IPS DF 4.7 (cell line): ENCODE data around the gene DSCAM.

Experiments used
- DNase-seq: peaks from one replicate; pipeline ENCODE4 v3.0.0-alpha.2; 2013; ENCODE audit warnings: low spot score; ENCODE audit errors: extremely low read depth

The DSCAM gene

DNA sequence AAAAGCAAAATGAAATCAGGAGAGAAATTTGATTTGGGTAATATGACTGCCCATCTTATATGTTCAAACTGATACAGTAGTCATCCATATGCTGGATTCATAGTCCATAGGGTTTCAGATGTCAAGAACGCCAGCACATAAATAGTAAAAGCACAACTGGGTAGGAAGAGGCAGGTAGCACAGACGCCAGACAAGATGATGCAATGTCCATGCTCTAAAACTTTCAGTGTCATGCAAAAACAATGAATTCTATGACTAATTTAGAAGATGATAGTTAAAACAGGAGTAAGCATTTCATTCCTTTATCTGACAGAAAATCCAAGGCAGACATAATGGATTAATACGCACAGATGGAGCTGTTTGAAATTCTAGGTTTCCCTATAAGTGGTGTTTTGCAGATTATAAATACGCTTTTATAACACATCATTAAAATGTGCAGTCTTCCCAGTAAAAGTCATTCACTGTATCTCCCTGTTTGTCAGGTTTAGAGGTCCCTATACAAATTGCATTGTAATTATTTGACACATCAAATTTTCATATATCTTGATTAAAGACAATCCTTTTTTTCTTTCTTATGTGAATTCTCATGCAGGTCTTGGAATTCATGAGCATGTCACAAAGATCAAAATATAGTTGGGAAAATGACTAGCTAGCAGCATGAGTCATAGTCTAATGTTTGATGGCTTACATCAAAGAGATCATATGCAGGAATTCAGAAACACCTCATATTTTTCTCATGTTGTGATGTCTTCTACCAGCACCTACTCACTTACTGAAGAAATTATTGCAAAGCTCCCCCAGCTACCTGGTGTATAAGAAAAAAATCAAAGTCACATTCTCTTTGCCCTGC is 139.9 kb downstream of the DSCAM start:
- DNase-seq = no peak

DNA sequence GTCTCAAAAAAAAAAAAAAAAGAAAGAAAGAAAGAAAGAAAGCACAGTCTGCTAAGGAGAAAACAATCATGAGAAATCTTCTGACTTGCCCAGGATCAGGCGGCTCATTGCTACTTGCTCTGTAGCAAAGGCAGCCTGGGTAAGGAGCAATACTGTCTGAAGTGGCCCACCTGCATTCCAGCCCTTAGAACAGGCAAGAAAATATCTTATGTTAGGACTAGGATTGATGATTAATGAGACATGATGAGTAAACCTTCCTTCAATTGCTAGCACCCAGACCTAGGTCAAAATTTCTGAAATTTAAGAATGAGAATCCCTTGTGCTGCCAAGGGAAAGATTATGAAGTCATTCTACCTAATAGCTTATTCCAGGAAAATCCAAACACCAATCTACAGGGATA is 140.8 kb downstream of the DSCAM start:
- no peak for DNase-seq

DNA sequence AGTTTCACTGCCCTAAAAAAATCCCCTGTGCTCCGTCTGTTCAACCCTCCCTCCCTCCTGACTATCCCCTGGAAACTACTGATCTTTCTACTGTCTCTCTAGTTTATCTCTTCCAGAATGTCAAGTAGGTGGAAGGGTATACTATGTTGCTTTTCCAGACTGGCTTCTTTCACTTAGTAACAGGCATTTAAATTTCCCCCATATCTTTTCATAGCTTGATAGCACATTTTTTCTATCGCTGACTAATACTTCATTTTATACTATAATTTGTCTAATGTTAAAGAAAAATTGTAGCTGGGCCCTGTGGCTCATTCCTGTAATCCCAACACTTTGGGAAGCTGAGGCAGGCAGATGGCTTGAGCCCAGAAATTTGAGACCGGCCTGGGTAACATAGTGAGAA is 142.8 kb downstream of the DSCAM start:
- no peak for DNase-seq

DNA sequence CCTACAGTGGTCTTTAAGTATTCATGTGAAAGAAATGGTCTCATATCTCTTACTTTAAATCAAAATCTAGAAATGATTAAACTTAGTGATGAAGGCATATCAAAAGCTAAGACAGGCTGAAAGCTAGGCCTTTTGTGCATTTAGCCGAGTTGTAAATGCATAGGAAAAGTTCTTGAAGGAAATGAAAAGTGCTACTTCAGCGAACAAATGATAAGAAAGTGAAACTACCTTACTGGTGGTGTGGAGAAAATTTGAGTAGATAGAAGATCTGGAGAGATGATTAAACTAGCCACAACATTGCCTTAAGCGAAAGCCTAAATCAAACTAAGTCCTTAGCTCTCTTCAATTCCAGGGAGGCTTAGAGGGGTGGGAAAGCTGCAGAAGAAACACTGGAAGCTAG is 147.6 kb downstream of the DSCAM start:
- no peak for DNase-seq

DNA sequence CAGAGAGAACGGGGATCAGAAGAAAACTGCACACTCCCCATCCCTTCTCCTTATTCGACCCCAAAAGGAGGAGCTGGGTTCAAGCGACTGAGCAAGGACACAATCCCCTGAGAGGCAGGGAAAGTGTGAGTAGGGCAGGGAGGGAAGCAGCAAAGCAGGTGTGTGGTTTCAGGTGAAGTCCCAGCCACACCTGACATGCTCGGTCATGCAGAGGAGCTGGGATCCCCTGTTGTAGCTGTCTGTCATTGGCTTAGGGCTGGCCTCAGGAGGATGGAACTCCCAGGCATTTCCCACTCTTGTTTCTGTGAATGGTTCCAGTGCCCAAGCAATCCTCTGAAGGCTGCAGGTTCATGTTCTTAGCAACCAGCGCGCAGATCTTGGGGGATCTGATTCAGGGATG is 150.7 kb downstream of the DSCAM start:
- no peak for DNase-seq

DNA sequence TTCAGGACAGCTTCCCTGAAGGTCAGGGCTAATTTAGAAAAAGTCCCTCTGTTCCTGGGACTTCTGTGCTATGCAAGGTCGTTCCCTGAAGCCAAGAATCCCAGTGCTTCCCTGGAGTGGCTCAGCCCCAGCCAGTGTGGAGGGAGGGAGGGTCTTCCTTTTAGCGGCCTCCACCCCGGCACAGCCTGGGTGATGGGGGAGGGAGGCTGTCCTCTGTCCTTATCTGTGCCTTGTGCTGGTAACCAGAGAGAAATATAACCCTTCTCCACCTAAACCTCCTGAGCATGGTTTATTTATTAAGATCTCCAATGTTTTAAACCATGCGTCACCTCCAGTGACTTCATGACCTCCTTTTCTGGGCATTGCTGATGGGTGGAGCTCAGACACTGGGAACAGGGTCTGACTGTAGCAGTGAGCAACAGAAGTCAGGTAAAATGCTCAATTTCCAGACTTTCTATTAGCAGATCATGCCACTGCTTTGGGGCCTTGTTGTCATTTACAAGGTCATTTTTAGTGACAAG is 157.1 kb downstream of the DSCAM start:
- DNase-seq = no peak

DNA sequence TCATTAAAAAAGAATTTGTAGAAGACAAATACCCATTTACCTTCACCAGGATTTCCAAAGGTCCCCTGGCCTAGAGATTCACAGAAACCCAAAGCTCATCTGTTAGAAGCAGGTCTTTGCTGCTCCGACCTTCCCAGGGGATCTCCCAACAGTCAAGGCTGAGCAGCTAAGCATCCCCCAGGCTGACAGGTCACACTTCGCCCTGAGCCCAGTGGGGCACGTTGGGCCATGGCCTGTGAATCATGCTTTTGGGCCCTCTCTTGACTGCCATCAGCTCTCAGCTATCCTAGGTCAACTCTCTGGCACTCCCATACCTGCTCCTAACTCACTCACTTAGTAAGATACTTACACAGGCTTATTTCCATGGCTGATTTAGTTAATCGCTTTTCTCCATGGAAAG is 157.7 kb downstream of the DSCAM start:
- no peak for DNase-seq

DNA sequence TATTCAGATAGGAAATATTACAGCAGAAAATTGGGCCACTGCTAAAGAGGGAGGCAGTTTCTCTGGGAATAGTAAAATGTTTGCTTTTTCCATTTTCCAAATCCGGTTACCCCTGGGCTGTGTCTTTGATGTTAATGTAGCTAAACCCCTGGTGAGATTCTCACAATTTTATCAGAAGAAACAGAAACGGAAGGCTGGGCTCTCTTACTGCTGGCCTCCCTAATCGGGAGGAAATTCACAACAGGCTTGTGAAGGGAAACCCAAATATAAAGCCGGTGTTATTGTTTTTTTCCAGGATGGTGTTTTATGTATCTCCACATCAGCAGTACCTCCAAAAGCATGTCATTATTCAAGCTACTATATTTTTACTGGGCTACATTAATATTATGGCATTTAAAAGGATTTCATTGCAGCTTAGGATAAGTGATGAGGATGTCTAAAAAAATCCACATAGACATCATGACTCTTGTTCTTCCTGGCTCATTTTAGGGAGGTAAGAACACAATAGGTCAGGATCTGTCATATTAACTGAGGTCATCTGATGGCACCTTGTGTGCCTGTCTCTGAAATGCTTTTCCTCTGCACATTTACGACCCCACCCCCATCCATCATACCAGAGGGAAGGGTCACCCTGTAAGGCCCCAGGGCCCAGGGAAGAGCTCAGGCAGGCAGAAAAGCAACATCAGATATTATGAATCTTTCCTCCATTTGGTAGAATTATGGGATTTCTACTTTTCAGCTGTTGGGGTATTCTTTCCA is 158.7 kb downstream of the DSCAM start:
- no peak for DNase-seq

DNA sequence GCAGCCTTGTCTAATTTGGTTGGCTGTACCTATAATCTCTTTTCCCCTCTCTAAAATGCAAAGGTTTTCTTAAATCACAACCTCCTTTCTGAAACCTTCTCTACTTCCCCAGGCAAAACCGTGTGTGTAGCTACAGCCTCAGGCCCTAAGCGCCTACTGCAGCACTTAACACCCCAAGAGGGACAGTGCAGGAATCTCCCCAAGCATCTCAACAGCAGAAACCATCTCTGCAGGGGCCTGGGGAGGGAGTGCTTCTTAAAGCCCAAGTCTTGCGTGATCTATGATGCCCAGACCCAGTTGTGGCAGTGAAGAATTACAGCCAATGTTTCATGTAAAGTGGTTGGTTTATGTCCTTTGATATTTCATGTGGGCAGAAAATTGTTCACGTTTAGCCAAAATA is 159.3 kb downstream of the DSCAM start:
- no peak for DNase-seq

DNA sequence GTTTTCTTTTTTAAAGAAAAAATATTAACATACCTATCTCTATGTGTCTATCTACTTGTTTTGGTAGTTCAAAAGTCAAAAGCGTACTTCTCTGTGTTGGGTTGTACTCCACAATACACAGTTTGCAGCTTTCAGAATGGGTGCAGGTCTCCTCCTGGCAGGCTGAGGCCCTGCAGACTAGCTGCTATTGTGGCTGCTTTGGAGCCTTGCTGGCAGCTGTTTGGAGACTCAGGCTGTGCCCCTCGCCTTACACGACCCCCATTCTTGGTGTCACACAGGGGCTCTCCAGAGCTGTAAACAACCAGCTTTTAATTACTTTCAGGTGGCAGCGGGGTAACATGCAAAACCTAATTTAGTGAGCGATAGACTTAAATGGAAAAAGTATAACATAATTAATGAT is 160.4 kb downstream of the DSCAM start:
- no peak for DNase-seq

DNA sequence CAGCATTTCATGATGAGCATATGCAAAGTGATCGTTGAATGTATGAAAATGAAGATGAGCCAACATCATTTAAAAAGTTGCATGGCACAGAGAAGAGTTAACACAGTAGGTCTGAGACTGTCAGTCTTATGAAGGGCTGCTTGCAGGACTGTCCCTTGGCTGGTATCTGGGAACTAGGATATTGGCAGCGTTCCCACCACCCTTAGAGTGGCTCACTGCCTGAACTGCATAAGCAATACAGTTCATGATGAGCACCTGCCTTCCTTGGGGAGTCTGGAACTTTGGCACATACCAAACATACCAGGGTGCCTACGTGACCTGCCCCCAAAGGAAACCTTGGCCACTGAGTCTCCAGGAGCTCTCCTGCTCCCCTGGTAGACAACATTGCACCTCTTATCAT is 161.8 kb downstream of the DSCAM start:
- no peak for DNase-seq

DNA sequence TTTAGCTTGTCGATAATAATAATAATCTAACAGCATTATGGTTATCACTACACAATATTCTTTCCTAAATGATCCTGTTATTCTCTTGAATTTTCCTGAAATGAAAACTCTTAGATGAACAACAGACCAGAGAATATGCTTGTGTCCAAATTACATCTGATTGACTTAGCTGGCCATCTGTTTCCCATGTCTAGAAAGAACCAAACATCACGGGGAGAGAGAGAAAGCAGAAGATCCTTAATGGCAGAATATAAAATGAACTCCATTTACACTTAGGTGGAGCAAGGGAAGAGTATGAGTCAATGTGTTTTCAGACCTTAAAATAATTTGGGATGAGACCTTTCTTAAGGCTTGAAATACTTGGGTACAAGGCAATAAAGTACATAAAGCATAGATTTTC is 162.2 kb downstream of the DSCAM start:
- no peak for DNase-seq

DNA sequence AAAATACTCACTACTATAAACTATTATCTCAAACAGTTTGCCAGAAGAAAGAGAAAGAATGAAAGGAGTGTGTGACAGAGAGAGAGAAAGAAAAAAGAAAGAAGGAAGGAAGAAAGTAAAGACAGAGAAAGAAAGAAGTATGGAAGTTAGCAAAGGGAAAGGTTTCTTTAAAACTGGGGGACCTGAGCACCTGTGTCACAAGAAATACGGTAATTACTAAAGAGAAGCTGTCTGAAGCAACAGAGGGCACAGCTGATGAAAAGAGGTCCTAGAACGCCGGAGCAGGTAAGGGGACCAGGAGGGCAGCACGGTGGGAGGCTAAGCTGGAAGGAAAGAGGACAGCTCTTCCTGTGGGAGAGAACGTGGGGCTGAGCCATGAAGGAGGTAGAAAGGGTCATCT is 163.6 kb downstream of the DSCAM start:
- DNase-seq = no peak

DNA sequence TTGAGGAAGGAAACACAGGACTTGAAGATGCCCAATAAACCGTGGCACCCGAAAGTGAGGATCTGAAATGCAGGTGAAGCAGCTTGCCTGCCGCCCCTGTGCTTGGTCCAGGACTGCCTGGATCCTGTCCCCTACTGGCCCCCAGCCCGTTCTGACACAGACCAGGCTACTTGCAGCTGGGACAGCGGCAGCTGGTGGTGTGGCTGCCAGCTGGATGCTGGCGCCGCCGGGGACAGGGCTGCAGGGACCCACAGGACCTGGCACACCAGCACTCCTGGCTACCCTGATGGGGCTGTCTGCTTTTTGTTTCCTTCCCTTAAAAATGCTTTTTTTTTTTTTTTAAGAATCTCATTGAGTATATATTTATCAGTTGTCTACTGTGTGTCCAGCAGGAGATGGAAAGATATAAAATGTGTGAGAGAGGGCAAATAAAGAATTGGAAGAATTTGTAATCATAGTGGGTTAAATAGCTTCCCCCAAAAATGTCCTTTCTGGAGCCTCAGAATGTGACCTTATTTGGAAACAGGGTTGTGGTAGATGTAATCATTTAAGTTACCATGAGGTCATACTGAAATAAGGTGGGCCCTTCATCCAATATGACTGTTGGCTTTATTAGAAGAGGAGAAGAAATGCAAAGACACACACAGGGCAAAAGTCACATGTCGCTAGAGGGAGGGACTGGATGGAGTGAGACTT is 165.6 kb downstream of the DSCAM start:
- DNase-seq = no peak

DNA sequence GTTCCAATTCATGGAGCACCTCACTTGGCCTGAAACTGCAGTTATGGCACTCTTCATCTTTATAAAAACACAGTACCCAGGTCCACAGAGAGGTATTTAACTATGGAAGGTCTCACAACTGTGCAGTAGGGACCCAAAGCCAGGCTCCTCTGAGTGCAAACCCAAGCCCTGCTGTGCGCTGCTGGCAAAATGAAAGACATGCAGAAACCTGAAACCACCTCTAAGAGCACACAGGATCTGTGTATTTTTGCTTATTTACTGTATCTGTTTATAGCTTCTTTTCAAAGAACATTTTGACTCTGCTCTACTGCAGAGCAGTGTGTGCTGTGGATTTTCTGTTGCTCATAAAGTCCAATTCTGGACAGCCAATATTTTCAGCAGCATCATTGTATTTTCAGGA is 166.6 kb downstream of the DSCAM start:
- no peak for DNase-seq

DNA sequence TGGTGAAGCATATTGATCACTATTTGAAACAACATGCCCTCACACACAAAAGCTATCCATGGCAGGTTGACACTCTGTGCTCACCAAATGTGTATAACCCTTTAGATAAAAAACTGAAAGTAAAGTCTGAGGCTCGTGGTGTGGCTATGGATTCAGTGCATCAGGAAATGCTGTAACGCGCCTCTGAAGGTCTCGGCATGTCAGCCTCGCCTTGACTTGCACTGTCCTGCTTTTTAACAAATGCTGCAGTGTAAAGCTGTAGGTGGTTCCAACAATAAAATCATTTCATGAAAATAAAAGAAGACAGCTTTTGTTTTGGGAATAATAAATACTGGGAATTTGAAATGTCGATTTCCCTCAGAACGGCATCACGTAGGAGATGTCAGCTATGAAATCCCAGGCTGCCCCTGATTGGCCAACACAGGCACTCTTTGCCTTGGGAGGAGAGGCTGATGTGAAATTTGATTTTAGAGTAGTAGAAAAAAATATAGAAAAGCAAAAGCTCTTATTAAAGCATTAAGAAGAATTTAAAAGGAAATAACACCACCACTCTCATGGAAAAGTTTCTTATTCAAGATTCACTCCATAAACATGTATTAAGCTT is 168.2 kb downstream of the DSCAM start:
- no peak for DNase-seq

DNA sequence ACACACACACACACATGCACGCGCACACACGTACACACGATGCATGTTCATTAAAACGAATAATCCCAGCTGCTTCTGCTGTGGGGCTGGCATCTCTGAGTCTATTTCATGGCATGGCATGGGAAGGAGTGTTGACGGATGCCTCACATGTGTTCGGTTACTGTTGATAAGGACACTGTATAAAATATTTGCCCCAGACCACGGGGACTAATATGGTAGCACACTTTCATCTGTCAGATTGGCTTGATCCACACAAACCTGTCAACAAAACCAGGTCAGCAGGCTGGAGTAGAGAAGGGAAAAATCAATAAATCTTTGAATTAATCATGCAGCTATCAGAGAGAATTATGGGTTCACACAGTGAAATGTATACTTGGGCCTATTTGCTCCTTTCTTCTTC is 171.9 kb downstream of the DSCAM start:
- DNase-seq = no peak

DNA sequence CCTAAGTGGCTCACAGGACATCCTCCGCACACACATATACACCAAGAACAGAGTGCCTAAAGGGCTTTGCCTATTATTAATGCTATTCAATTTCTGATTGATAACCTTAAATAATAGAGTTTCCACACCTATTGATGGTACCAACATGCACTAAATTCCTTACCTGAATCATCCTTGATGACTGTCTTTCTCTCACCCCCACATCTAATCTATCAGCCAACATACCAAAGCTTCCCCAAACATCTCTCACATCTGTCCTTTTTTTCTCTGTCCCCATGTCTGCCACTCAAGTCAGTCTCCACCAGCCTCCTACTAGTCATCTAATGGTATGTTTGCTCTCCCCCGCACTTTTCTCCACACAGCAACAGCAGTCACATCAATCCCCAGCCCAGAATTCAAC is 174.4 kb downstream of the DSCAM start:
- no peak for DNase-seq

DNA sequence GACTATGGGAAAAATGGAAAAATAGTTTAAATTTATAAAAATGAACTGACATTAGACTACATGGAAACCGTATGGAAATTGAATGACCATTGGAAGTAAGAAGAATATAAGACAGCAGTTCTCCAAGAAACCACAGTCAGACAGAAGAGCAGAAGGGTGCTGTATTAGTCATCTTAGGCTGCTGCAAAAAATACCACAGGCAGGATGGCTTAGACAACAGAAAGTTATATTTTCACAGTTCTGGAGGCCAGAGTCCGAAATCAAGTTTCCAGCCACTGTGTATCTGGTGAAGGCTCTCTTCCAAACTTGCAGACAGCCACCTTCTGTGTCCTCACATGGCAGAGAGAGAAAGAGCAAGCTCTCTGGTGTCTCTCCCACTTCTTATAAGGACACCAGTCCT is 175.2 kb downstream of the DSCAM start:
- no peak for DNase-seq

DNA sequence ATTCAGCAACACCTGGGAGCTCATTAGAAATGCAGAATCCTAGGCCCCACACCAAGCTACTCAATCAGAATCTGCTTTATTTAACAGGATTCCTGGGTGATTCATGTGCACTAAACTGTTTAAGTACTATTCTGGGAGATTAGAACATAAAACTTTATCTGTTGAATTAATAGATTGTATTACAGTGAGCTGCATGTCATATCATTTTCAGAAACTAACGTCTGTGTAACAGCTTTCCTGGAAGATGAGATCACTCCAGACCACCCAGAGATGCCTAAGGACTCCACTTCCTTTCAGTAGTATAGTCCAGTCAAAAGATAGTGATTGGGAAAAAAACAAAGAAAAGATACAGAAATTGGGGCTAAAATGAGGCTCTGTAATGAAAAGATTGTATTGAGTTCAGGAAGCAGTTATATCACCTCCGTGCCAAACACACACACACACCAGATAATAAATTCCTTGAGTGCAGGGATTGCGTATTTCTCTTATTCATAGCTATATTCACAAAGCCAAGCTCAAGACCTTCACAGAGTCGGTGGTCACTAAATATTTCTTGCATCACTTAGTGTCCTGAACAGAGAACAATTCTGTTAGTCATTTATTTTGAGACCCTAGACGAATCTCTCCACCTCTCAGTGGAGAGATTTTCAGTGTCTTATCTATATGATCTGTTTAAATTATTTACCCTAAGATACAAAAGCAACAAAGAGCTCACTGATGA is 178.2 kb downstream of the DSCAM start:
- no peak for DNase-seq

DNA sequence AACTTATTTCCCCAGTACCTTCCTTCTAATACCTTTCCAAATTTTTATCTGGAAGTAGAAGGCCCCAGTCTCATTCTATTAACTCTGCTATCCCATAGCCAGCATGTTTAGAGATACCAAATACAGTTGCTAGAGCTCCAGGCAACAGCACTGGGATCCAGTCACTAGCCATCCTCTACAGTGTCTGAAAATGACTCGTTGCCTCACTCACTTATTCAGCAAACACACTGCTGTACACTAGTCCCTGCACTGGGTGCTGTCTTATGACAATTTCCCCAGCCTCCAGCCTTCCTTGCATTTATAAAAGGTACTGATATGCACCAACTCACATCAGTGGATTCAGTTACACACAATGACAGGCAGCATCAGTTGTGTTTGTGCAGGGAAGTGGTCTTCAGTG is 179.0 kb downstream of the DSCAM start:
- DNase-seq = no peak
